HEK293T (cell line): Measurements from ENCODE around the gene ASTE1.
"Not testable (repeated sequence)": the region's sequence is repeated elsewhere in the genome, so short reads cannot be mapped to it uniquely, and the experiment has no call there.

Experiments used
- CTCF ChIA-PET: fragments of 350-600 bp; formaldehyde crosslinking; extraction: SDS; loops from one replicate; lab custom pipeline; 2021; ENCODE audit warnings: antibody characterized with exemption, inconsistent platforms; lab: Yijun Ruan, JAX
- POLR2A ChIA-PET: fragments of 350-600 bp; formaldehyde crosslinking; extraction: SDS; loops from one replicate; lab custom pipeline; 2020; ENCODE audit warnings: antibody characterized with exemption, inconsistent platforms; lab: Yijun Ruan, JAX
- DNase-seq: peaks from one replicate; pipeline ENCODE4 v3.0.0; 2012; ENCODE audit warnings: mixed read lengths; ENCODE audit errors: extremely low spot score
- ARNT ChIP-seq: fragments of 450-650 bp; IDR thresholded peaks from 2 replicates; pipeline ENCODE4 v1.6.1; 2017; ENCODE audit warnings: mild to moderate bottlenecking
- BHLHE40 ChIP-seq: fragments of 450-650 bp; IDR thresholded peaks from 2 replicates; pipeline ENCODE4 v1.6.1; 2016; ENCODE audit warnings: mild to moderate bottlenecking, moderate library complexity, borderline replicate concordance
- CTBP1 ChIP-seq: fragments of 450-650 bp; IDR thresholded peaks from 2 replicates; pipeline ENCODE4 v1.6.1; 2016; ENCODE audit warnings: borderline replicate concordance
- ELF4 ChIP-seq: fragments of 450-650 bp; IDR thresholded peaks from 2 replicates; pipeline ENCODE4 v1.6.1; 2017; ENCODE audit warnings: antibody characterized with exemption
- FOXA1 ChIP-seq: fragments of 450-650 bp; IDR thresholded peaks from 2 replicates; pipeline ENCODE4 v1.6.1; 2016; ENCODE audit warnings: mild to moderate bottlenecking
- FOXK2 ChIP-seq: fragments of 450-650 bp; IDR thresholded peaks from 2 replicates; pipeline ENCODE4 v1.6.1; 2016; ENCODE audit warnings: mild to moderate bottlenecking
- FOXM1 ChIP-seq: fragments of 450-650 bp; IDR thresholded peaks from 2 replicates; pipeline ENCODE4 v1.6.1; 2017; ENCODE audit warnings: mild to moderate bottlenecking, borderline replicate concordance
- HDGF ChIP-seq: fragments of 450-650 bp; IDR thresholded peaks from 2 replicates; pipeline ENCODE4 v1.6.1; 2017; ENCODE audit warnings: antibody characterized with exemption, borderline replicate concordance
- L3MBTL2 ChIP-seq: fragments of 450-650 bp; conservative IDR thresholded peaks from 2 replicates; pipeline ENCODE4 v1.6.1; 2016; ENCODE audit warnings: mild to moderate bottlenecking
- LEF1 ChIP-seq: fragments of 450-650 bp; IDR thresholded peaks from 2 replicates; pipeline ENCODE4 v1.6.1; 2017; ENCODE audit warnings: mild to moderate bottlenecking, borderline replicate concordance
- NFRKB ChIP-seq: fragments of 450-650 bp; IDR thresholded peaks from 2 replicates; pipeline ENCODE4 v1.6.1; 2016; ENCODE audit warnings: mild to moderate bottlenecking, moderate library complexity
- PKNOX1 ChIP-seq: fragments of 450-650 bp; IDR thresholded peaks from 2 replicates; pipeline ENCODE4 v1.6.1; 2016
- SP1 ChIP-seq: fragments of 450-650 bp; IDR thresholded peaks from 2 replicates; pipeline ENCODE4 v1.6.1; 2017
- SUZ12 ChIP-seq: fragments of 450-650 bp; IDR thresholded peaks from 2 replicates; pipeline ENCODE4 v1.6.1; 2016; ENCODE audit warnings: mild to moderate bottlenecking
- TARDBP ChIP-seq: fragments of 450-650 bp; IDR thresholded peaks from 2 replicates; pipeline ENCODE4 v1.6.1; 2016
- ZNF384 ChIP-seq: fragments of 450-650 bp; IDR thresholded peaks from 2 replicates; pipeline ENCODE4 v1.6.1; 2016

The ASTE1 gene

GRCh38 chr3:130979117-130979516 is 47.5 kb downstream of the ASTE1 start:
- CTCF ChIA-PET: no interaction called here
- POLR2A ChIA-PET: no interaction called here
- TF ChIP-seq ZNF384: no peak
- no peak for TF ChIP-seq FOXK2
- no peak for TF ChIP-seq CTBP1
- TF ChIP-seq FOXA1: no peak
- TF ChIP-seq LEF1: no peak
- TF ChIP-seq NFRKB: no peak
- TF ChIP-seq L3MBTL2: no peak
- TF ChIP-seq TARDBP: no peak
- TF ChIP-seq SP1: no peak
- TF ChIP-seq SUZ12: no peak
- no peak for DNase-seq

GRCh38 chr3:130976706-130977105 is 49.9 kb downstream of the ASTE1 start:
- DNase-seq: no peak
- POLR2A ChIA-PET: no interaction called here
- CTCF ChIA-PET: no interaction called here
- TF ChIP-seq FOXA1: no peak

DNA sequence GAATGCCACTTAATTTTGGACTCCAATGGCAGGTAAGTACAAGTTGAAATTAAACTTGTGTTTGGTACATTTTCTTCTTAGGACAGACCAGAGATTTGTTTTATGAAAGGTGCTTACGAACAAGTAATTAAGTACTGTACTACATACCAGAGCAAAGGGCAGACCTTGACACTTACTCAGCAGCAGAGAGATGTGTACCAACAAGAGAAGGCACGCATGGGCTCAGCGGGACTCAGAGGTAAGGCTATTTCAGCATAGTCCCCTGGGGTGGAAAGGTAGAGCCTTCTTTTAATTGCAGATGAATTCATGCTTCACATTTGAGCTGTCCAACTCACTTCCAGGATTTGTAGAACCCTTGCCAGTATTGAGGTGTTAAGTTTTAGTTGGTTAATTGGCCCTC is 51.4 kb downstream of the ASTE1 start:
- ChIA-PET POLR2A (no interaction called here), CTCF (no interaction called here)
- no peak for DNase-seq
- TF ChIP-seq BHLHE40: no peak

- DNase-seq: no peak
- ChIA-PET CTCF (interaction anchor here (0.6 kb wide), 1 partner anchor 10 kb away, joined by 4 read pairs; no protein-coding TSS in a partner anchor), POLR2A (interaction anchor here (0.7 kb wide), 1 partner anchor 111 kb away, joined by 3 read pairs; no protein-coding TSS in a partner anchor)
- TF ChIP-seq FOXA1 (no peak), NFRKB (no peak)
Observed at GRCh38 chr3:130974201-130974600, 52.4 kb downstream of the ASTE1 start.

GRCh38 chr3:130973406-130973805 is 53.2 kb downstream of the ASTE1 start:
- no peak for TF ChIP-seq SP1
- TF ChIP-seq HDGF: no peak
- TF ChIP-seq FOXK2: no peak
- POLR2A ChIA-PET: no interaction called here
- CTCF ChIA-PET: interaction anchor here (0.6 kb wide), 1 partner anchor 11 kb away, joined by 4 read pairs; no protein-coding TSS in a partner anchor
- no peak for DNase-seq

DNA sequence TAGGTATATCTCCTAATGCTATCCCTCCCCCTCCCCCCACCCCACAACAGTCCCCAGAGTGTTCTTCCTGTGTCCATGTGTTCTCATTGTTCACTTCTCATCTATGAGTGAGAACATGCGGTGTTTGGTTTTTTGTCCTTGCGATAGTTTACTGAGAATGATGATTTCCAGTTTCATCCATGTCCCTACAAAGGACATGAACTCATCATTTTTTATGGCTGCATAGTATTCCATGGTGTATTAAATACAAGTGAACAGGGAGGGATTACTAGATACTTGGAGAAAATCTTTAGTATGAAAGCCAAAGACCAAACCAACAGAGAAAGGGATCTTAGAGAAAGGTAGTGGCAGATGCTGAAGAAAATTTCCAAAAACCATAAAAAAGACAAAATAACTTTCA is 54.0 kb downstream of the ASTE1 start:
- POLR2A ChIA-PET, CTCF ChIA-PET, DNase-seq: not testable (repeated sequence)

- CTCF ChIA-PET: no interaction called here
Observed at GRCh38 chr3:130971208-130971607, 55.4 kb downstream of the ASTE1 start.

DNA sequence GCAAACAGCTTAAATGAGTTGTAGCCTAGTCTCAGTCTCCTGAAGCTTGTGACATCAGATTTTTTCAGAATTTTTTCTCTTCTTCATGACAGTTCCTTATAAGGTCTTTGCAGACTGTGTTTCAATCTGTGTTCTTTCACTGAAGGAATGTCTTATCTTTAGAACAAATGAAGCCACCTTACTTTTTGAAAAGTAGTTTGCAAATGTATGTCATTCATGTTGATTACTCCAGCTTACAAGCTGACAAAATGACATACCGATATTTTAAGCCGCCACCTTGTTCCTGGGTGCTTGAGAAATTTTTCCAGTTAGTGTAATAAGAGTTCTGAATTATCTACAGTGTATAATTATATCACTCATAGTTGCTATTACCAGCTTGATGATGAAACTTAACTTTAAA is 57.0 kb downstream of the ASTE1 start:
- ChIA-PET POLR2A (no interaction called here), CTCF (no interaction called here)
- DNase-seq: no peak
- TF ChIP-seq FOXA1: no peak
- TF ChIP-seq NFRKB: no peak
- no peak for TF ChIP-seq BHLHE40
- TF ChIP-seq FOXK2: no peak
- no peak for TF ChIP-seq L3MBTL2
- no peak for TF ChIP-seq FOXM1
- TF ChIP-seq ZNF384: no peak
- no peak for TF ChIP-seq ELF4
- TF ChIP-seq SP1: no peak
- no peak for TF ChIP-seq LEF1
- TF ChIP-seq HDGF: no peak
- TF ChIP-seq SUZ12: no peak
- no peak for TF ChIP-seq PKNOX1
- no peak for TF ChIP-seq CTBP1

More at GRCh38 chr3:130971208-130971607, 55.4 kb downstream of the ASTE1 start:
- TF ChIP-seq HDGF: no peak
- TF ChIP-seq PKNOX1: no peak
- TF ChIP-seq FOXK2: no peak
- TF ChIP-seq FOXA1: no peak
- no peak for TF ChIP-seq ELF4
- TF ChIP-seq TARDBP: no peak
- no peak for TF ChIP-seq FOXM1
- no peak for TF ChIP-seq BHLHE40
- TF ChIP-seq LEF1: no peak
- no peak for TF ChIP-seq SP1
- no peak for TF ChIP-seq L3MBTL2
- TF ChIP-seq SUZ12: no peak
- TF ChIP-seq ARNT: no peak
- no peak for TF ChIP-seq ZNF384
- TF ChIP-seq CTBP1: no peak
- DNase-seq: no peak
- POLR2A ChIA-PET: no interaction called here
